Placental pericyte (primary cell): ENCODE measurements around the gene EIF1AY. TPM values are rescaled to one million over a fixed set of nuclear protein-coding genes. Genes with fewer than 3 reads are reported as not detected.

Experiments
- small RNA-seq: library from RNA; depleted of rRNA; stranded (forward); fragments of <200 nt; gene quantifications from one replicate; pipeline ENCODE3, GENCODE V24; 2012; ENCODE audit warnings: low replicate concordance
- total RNA-seq: library from RNA; depleted of rRNA; stranded (reverse); fragments of >200 nt; gene quantifications from 2 replicates; pipeline ENCODE4 v1.2.3, GENCODE V29; 2012

The EIF1AY gene
- 12.2 TPM in 1 of 2 replicates, not detected in the other for total RNA-seq

GRCh38 chrY:20575531-20576121, at the start of gene EIF1AY:
Gene EIF1AY (plus strand): TSS chrY:20575776. CDS start chrY:20575872, 96 bp downstream.

Small RNA genes within 50 kb of the gene (small RNA-seq; reads per million reads assigned to genes)
- not detected for gene KDM5DP1

Other genes with a start within 250 kb of the EIF1AY start
- not detected in 2 replicates for gene RPS4Y2, start 180.3 kb downstream of the EIF1AY start, total RNA-seq